HG02852 (cell line): ENCODE results near the gene ADARB2.
"Not testable (repeated sequence)": the region's sequence is repeated elsewhere in the genome, so short reads cannot be mapped to it uniquely, and the experiment has no call there.

Experiments used
- ATAC-seq: cut with Tn5 transposase; IDR thresholded peaks from one replicate; pipeline ENCODE4 v1.9.1; 2021; ENCODE audit warnings: mild to moderate bottlenecking, moderate library complexity; ENCODE audit not compliant: unreplicated experiment

Gene ADARB2

DNA sequence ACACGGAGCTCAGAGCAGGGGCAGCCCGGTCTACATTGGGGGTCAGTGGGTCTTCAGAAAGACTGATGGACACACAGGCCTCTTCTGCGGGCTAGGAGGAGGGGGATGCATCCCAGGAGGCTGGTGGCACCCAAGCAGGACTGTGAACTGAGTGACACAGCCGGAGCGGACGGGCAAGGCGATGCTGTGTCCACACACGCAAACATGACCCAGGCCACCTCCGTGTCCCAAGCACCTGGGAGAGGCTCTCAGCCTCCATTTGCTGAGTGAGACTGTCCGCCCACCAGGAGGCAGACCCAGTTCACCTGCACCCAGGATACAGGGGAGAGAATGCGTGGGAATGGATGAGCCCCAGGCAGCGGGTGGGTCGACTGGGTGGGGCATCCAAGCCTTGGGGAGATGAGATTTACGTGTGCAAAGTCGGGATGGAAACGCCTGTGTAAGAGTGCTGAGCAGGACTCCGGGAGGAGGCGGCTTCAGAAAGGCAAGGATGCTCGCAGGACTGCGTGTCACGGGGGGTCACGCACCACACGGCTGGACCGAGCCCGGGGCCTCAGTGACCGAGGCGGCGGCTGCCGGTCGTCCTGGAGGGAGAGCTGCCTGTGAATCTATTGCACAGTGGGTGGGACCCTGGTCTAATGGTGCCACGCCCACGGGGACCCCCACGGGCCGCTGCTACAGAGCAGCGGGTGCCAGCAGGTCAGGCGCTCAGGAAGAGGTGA lies 262.8 kb downstream of the ADARB2 start:
- no peak for ATAC-seq

- ATAC-seq = no peak
These were observed 263.5 kb downstream of the ADARB2 start for GRCh38 chr10:1473874-1474273.

DNA sequence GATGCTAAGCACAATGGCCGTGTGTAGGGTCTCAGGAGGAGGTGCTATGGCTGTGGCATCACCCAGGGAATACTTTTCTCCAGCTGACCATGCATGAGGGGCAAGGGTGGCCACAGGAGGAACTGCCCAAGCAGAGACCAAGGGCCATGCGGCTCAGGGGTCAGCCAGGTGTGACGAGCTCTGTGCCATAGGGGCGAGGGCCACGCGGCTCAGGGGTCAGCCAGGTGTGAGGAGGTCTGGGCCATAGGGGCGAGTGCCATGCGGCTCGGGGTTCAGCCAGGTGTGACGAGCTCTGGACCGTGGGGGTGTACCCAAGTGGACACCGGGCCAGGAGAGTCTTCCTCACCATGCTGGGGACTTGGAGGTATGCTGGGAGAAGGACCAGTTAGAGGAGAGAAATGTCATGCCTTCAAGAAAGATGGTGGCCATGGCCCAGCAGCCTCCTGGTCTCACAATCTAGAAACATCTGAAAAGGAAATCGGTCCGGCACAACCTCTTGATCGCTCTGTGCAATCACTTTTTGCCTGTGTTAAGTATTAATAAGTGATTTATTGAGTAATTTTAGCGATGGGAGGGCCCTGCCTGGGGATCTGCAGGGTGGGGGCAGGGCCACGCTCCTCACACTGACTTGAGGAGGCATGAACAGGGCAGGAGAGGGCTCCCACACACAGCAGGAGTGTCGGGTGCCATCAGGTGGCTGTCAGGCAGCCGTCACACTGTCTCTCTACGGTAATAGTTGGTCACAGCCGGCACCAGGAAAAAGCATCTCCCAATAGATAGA lies 265.0 kb downstream of the ADARB2 start:
- no peak for ATAC-seq

DNA sequence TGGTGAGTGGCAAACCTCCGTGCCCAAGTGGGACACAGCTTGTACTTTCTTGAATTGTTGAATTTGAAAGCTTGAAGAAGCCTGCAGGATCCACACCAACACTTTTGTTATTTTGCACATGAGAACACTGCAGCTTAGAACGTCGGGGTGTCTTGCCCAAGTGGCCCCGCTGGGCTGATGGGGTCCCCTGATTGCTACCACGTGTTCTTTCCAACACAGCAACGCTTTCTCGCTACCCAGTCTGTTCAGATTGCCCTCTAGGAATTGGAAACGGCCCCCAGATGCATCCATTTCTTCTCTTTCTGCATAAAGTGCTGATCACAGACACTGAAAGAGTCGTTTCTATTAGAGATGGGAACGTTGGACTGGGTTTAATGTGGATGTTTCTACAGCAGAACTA lies 268.5 kb downstream of the ADARB2 start:
- ATAC-seq = no peak

- ATAC-seq = no peak
These were observed 269.8 kb downstream of the ADARB2 start for GRCh38 chr10:1467334-1468076.

DNA sequence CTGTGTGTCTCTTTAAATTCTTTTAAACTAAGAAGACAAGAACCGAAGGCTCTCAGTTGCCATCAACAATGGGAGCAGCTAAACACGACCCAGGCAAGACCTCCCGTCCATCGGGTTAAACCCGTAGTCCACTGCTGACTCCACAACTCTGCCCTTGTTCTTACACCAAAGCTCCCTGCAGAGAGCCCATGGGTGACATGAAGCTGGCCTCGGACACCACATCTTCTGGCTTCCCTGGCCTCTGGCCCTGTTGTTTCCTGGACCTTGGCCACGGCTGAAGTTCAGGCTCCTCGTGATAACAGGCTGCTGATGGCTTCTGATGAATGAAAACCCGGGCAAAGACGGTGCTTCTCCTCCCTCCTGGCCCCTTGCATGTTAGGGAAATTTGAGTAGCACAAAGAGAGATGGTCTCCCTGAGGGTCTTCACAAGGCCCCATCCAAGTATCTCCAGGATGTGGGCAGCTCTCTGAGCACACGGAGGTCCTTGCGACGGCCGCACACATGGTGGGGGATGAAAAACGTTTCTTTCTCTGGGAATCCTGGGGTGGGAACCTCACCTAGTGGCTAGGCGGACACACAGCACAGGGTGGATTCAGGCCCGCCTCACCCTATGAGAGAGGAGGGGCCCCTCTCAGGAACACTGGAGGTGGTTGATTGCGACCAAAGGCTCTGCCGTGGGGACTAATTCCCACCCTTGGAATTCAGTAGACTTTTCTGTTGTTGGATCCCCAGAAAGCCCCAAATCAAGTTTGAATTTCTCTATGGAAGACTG lies 271.1 kb downstream of the ADARB2 start:
- no peak for ATAC-seq

- no peak for ATAC-seq
These were observed 271.9 kb downstream of the ADARB2 start for GRCh38 chr10:1465418-1465911.

DNA sequence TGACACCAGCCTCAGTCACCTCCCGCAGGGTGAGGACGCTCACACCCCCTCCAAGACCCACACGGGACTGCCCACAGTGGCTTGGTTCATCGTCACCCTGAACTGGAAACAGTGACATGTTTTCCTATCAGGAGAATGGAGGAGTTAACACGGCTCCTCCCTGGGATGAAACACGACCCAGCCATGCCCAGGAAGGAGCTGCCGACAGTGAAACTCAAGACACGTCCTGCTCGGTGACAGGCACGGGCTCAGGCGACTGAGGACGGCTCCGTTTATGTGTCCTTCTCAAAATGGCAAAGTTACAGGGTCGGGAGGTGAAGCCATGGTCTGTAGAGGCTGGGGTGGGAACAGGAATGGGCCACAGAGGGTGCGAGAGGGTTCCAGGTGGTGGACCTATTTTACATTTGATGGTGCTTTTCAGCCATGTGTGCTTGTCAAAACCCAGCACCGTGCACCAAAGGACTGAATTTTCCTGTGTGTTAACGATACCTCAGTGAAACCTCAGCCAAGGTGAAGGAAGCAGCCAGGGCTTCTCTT lies 272.4 kb downstream of the ADARB2 start:
- ATAC-seq = no peak

GRCh38 chr10:1463971-1464370 lies 273.4 kb downstream of the ADARB2 start:
- ATAC-seq = not testable (repeated sequence)

DNA sequence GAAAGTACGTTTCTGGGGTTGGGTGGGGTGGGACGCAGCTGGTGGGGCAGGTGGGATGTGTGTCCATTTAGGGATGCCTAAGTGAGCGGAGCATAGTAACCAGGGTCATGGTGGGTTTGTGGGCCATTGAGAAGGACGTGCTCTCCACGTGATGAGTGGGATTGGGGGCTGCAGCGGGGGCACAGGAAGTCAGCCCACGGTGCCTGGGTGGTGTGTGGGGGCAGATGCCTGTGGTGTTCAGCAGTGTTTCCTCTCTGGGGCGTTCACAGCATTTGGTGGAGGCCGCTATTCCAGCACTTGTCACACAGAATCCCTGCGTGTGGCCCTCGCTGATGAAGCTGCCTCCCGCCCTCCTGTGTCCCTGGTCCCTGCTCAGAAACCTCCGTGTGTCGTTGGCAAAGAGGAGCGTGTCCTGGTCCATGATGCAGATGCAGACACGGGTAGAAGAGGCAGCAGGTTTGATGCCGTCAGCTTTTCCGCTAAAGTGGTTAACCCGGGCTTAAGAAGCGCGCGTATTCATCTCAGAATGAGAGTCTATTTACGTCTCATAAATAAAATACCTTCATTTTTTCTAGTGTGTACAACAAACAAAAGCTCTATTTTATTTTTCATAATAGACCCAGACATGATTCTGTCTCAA lies 274.2 kb downstream of the ADARB2 start:
- ATAC-seq = no peak

GRCh38 chr10:1462521-1462920 lies 274.8 kb downstream of the ADARB2 start:
- ATAC-seq = no peak

- no peak for ATAC-seq
These were observed 275.3 kb downstream of the ADARB2 start for GRCh38 chr10:1462032-1462431.

- no peak for ATAC-seq
These were observed 276.3 kb downstream of the ADARB2 start for GRCh38 chr10:1461016-1461415.

DNA sequence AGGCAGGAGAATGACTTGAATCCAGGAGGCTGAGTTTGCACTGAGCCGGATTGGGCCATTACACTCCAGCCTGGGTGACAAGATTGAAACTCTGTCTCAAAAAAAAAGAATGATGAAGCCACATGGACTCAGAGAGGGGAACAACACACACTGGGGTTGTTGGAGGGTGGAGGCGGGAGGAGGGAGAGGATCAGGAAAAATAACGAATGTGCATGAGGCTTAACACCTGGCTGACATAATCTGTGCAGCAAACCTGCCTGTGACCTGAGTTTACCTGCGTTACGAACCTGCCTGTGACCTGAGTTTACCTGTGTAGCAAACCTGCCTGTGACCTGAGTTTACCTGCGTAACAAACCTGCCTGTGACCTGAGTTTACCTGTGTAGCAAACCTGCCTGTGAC lies 277.7 kb downstream of the ADARB2 start:
- not testable (repeated sequence) for ATAC-seq

- ATAC-seq = no peak
These were observed 282.4 kb downstream of the ADARB2 start for GRCh38 chr10:1454951-1455350.

DNA sequence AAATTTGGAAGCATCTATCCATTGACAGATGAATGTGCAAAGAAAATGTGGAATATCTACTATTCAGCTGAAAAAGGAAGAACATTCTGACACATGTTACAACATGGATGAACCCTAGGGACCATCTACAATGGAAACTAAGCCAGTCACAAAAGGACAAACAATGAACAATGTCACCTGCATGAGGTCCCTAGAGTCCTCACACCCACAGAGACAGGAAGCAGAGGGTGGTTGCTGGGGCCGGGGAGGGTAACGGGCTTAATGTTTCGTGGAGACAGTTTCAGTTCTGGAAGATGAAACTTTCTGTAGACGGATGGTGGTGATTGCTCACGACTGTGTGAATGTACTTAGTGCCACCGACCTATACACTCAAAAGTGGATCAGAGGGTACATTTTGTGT lies 282.9 kb downstream of the ADARB2 start:
- ATAC-seq = peak; percentile 96

DNA sequence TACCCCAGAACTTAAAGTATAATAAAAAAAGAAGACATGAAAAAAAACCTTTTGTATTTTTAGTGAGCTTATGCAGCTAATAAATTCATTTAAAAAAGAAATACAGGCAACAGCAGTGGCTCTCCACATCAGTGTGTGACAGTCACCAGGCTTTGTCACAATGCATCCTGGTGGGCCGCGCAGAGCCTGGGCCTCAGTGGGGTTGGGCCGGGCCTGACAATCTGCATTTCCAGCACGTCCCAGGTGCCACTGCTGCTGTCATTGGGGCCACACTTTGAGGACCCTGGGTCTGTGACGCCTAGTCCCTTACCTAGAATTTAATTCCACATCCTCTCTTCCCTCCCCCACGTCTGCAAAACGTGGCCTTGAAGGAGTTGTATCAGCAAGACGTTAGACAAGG lies 284.5 kb downstream of the ADARB2 start:
- no peak for ATAC-seq

GRCh38 chr10:1451941-1452340 lies 285.4 kb downstream of the ADARB2 start:
- no peak for ATAC-seq

DNA sequence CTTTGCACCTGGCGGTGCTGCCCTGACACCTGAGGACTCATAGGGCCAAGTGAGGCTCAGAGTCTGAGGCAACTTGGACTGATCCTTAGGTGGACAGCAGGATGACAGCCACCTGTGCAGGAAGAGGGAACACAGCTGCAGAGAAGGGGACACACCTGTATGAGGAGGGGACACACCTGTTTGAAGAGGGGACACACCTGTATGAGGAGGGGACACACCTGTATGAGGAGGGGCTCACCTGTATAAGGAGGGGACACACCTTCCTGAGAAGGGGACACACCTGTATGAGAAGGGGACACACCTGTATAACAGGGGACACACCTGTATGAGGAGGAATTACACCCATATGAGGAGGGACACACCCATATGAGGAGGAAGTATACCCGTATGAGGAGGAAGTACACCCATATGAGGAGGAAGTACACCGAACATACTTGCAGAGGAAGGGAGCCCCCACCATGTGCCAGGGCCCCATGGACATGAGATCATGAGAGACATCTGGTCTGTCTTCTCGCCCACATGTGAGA lies 285.9 kb downstream of the ADARB2 start:
- ATAC-seq = no peak
